ENCODE data around the gene ZNF32. TPM values are rescaled to one million over a fixed set of nuclear protein-coding genes. Genes with fewer than 3 reads are reported as not detected.

Gene ZNF32
- total and polyA plus RNA-seq, 8 donors: 14.8 to 56.3 (median 22.1) TPM

DNA sequence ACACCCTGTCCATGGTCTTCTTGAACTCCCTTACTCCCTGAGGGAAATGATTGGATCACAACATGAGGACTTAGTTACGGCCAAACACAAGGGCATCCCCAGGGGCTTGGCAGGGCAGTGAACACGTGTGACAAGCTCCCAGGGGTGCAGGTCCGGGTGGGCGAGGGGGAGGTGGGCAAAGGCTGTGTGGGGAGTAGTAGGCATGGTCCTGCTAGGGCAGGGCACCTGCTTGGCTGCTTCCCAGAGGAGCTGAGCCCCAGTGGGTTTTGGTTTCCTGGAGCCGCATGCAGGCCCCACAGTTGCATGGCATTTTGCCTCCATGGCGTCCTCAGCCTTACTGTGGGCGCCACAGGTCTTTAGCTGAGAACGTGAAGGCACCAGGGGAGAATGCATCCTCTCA is 46.6 kb upstream of the ZNF32 start:
- TF ChIP-seq, protein P1, sequence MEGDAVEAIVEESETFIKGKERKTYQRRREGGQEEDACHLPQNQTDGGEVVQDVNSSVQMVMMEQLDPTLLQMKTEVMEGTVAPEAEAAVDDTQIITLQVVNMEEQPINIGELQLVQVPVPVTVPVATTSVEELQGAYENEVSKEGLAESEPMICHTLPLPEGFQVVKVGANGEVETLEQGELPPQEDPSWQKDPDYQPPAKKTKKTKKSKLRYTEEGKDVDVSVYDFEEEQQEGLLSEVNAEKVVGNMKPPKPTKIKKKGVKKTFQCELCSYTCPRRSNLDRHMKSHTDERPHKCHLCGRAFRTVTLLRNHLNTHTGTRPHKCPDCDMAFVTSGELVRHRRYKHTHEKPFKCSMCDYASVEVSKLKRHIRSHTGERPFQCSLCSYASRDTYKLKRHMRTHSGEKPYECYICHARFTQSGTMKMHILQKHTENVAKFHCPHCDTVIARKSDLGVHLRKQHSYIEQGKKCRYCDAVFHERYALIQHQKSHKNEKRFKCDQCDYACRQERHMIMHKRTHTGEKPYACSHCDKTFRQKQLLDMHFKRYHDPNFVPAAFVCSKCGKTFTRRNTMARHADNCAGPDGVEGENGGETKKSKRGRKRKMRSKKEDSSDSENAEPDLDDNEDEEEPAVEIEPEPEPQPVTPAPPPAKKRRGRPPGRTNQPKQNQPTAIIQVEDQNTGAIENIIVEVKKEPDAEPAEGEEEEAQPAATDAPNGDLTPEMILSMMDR (IDR thresholded peaks at IDR 0.05): no peak
- no peak overlapping the region for H3K27ac ChIP-seq
- DNase-seq: no peak
- ATAC-seq: no peak
- H3K4me1 ChIP-seq: peaks cover 0 to 9% (median 0%) of the 10 kb centered on the region in 3 donors
- no peaks in the 10 kb centered on the region for H3K9me3 ChIP-seq
- intact Hi-C loops (cut with DNase I): loop anchor here in 1 of 3 donors (10.0 kb wide), 1 partner anchor 609 kb away; no protein-coding TSS in a partner anchor
- WGBS, 2 donors: 80 to 83% methylated on average over 8 of the region's 8 CpGs
- H3K36me3 ChIP-seq: no peaks in the 10 kb centered on the region
- H3K27me3 ChIP-seq: no peaks in the 10 kb centered on the region
- H3K4me3 ChIP-seq: no peak overlapping the region
- no peak for FAIRE-seq

GRCh38 chr10:43694526-43694925 is 45.8 kb upstream of the ZNF32 start:
- TF ChIP-seq, protein P1 (IDR thresholded peaks at IDR 0.05): no peak
- Histone ChIP-seq H3K27me3 (no peaks in the 10 kb centered on the region), H3K4me3 (no peak overlapping the region), H3K27ac (no peak overlapping the region), H3K9me3 (no peaks in the 10 kb centered on the region), H3K4me1 (peaks cover 0 to 9% (median 0%) of the 10 kb centered on the region in 3 donors), H3K36me3 (no peaks in the 10 kb centered on the region)
- intact Hi-C loops (cut with DNase I): loop anchor here in 1 of 3 donors (10.0 kb wide), 1 partner anchor 610 kb away; no protein-coding TSS in a partner anchor
- no peak for ATAC-seq
- 88 to 89% methylated on average over 7 of the region's 7 CpGs for WGBS, 2 donors
- no peak for FAIRE-seq
- DNase-seq: no peak

DNA sequence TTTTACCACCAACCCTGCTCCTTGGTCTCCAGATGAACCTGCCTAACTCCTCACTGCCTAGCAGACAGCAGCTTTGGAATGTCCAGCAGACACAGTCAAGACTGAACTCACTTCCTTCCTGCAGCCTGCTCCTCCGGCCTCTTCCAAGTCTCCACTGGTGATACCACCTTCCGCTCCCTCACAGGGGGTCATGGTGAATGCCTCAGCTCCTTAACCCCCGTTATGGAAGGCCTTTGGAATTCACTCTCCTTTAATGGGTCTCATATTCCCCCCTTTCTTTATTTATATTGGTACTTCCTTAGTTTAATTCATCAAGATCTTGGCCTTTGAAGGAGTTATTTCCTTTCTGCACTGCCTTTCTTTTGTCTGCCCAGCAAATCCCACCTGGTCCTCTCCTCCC is 44.9 kb upstream of the ZNF32 start:
- FAIRE-seq (no peak), ATAC-seq (no peak)
- WGBS, 2 donors: 77 to 86% methylated on average over 3 of the region's 3 CpGs

DNA sequence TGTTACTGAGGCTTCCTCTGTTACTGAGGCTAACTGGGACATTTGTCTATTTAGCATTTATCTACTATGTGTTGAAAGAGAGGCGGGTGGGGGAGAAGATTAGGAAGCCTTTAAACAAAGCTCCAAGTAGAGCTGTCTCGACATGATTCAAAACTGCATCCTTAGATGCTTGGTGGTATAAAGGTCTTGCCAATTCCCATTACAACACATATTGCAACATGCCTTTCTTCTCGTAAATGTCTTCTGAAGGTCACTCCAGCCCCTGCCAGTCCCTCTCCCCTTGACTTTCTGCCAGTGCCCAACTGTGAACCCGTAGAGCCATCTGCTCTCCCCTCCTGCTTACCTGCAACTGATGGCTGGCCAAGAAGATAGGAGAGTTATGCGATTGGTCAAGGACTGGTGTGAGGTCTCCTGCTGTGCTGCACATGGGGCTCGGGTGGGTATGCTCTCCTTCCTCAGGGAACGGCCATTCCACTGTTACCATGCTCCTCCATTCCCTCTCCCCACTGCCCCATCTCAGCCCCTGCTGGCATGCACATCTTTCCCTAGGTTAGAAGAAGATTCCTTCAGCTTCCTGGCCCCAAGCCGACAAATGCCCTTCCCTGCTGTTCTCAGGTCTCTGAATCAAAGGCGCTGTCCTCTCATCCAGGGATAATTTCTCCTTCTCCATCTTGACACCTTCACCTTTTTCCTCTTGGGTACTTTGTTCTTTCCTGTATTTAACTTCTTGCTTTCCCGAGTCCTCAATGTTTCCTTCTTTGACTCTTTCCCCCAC is 43.6 kb upstream of the ZNF32 start:
- ATAC-seq: no peak
- Histone ChIP-seq H3K36me3 (no peaks in the 10 kb centered on the region), H3K4me3 (no peak overlapping the region), H3K9me3 (no peaks in the 10 kb centered on the region), H3K4me1 (peaks cover 0 to 13% (median 0%) of the 10 kb centered on the region in 3 donors), H3K27me3 (no peaks in the 10 kb centered on the region), H3K27ac (no peak overlapping the region)
- DNase-seq: no peak
- FAIRE-seq: no peak
- WGBS, 2 donors: 56 to 68% methylated on average over 10 of the region's 10 CpGs
- TF ChIP-seq, protein P1 (IDR thresholded peaks at IDR 0.05): no peak
- intact Hi-C loops (cut with DNase I): loop anchor here in 1 of 3 donors (10.0 kb wide), 1 partner anchor 613 kb away; no protein-coding TSS in a partner anchor

More for the DNA sequence above, 44.9 kb upstream of the ZNF32 start:
- Histone ChIP-seq H3K27me3 (no peaks in the 10 kb centered on the region), H3K4me1 (peaks cover 0 to 13% (median 0%) of the 10 kb centered on the region in 3 donors), H3K4me3 (no peak overlapping the region), H3K36me3 (no peaks in the 10 kb centered on the region), H3K27ac (no peak overlapping the region), H3K9me3 (no peaks in the 10 kb centered on the region)
- TF ChIP-seq, protein P1 (IDR thresholded peaks at IDR 0.05): no peak
- no peak for DNase-seq
- intact Hi-C loops (cut with DNase I): loop anchor here in 1 of 3 donors (10.0 kb wide), 1 partner anchor 611 kb away; no protein-coding TSS in a partner anchor

- intact Hi-C loops (cut with DNase I): loop anchor here in 1 of 3 donors (10.0 kb wide), 1 partner anchor 613 kb away; no protein-coding TSS in a partner anchor
- no peak overlapping the region for H3K27ac ChIP-seq
- no peaks in the 10 kb centered on the region for H3K27me3 ChIP-seq
- TF ChIP-seq, protein P1 (IDR thresholded peaks at IDR 0.05): no peak
- H3K36me3 ChIP-seq: no peaks in the 10 kb centered on the region
- no peaks in the 10 kb centered on the region for H3K9me3 ChIP-seq
- no peak overlapping the region for H3K4me3 ChIP-seq
- H3K4me1 ChIP-seq: peaks cover 0 to 13% (median 0%) of the 10 kb centered on the region in 3 donors
- FAIRE-seq (no peak), DNase-seq (no peak), ATAC-seq (no peak)
- 64 to 77% methylated on average over 2 of the region's 2 CpGs for WGBS, 2 donors
Observed at GRCh38 chr10:43691485-43691884, 42.8 kb upstream of the ZNF32 start.
